Measurements from ENCODE around the gene UQCRC2.
"Not testable (repeated sequence)": the region's sequence is repeated elsewhere in the genome, so short reads cannot be mapped to it uniquely, and the experiment has no call there.

UQCRC2 gene

GRCh38 chr16:22013486-22013885 lies 60.3 kb downstream of the UQCRC2 start:
- no peak for DNase-seq

GRCh38 chr16:22014271-22014873 lies 61.2 kb downstream of the UQCRC2 start:
- DNase-seq = no peak

GRCh38 chr16:22016927-22017326 lies 63.8 kb downstream of the UQCRC2 start:
- no peak for DNase-seq

- no peak for DNase-seq
Observed at GRCh38 chr16:22018559-22018958, 65.4 kb downstream of the UQCRC2 start.

GRCh38 chr16:22022151-22022550 lies 69.0 kb downstream of the UQCRC2 start:
- no peak for DNase-seq

- no peak for DNase-seq
Observed at GRCh38 chr16:22023505-22023904, 70.3 kb downstream of the UQCRC2 start.

- DNase-seq = not testable (repeated sequence)
Observed at GRCh38 chr16:22024785-22025184, 71.6 kb downstream of the UQCRC2 start.

GRCh38 chr16:22027633-22028032 lies 74.5 kb downstream of the UQCRC2 start:
- no peak for DNase-seq

- DNase-seq = no peak
Observed at GRCh38 chr16:22029632-22030031, 76.5 kb downstream of the UQCRC2 start.

GRCh38 chr16:22030087-22030812 lies 77.1 kb downstream of the UQCRC2 start:
- no peak for DNase-seq

- DNase-seq = no peak
Observed at GRCh38 chr16:22031483-22032083, 78.4 kb downstream of the UQCRC2 start.

Measured in CD4-positive, alpha-beta T cell treated with Interferon alpha-2 for 1 hour (primary cell).